HepG2 (cell line): ENCODE measurements around the gene WDR76. TPM values are rescaled to one million over a fixed set of nuclear protein-coding genes. Genes with fewer than 3 reads are reported as not detected.

Experiments used
- BCL3 ChIP-seq: sonication (generic); formaldehyde crosslinking; IDR thresholded peaks from 2 replicates; pipeline ENCODE4 v1.5.1; 2020; ENCODE audit warnings: mild to moderate bottlenecking, missing genetic modification reagents, moderate library complexity
- FOXP4 ChIP-seq: sonication (generic); formaldehyde crosslinking; IDR thresholded peaks from 2 replicates; pipeline ENCODE4 v1.4.0; 2020; ENCODE audit warnings: missing genetic modification reagents
- HNRNPK ChIP-seq: fragments of 200-400 bp; formaldehyde crosslinking; IDR thresholded peaks from 2 replicates; pipeline ENCODE4 v1.6.1; 2018; ENCODE audit warnings: low read length, low read depth, moderate library complexity, mild to moderate bottlenecking; ENCODE audit not compliant: poor library complexity, severe bottlenecking
- HOXA3 ChIP-seq: sonication (generic); formaldehyde crosslinking; IDR thresholded peaks from 2 replicates; pipeline ENCODE4 v1.5.0; 2020; ENCODE audit warnings: missing genetic modification reagents
- IKZF4 ChIP-seq: sonication (generic); formaldehyde crosslinking; IDR thresholded peaks from 2 replicates; pipeline ENCODE4 v1.5.1; 2020; ENCODE audit warnings: borderline replicate concordance, mild to moderate bottlenecking, low read depth, missing genetic modification reagents; ENCODE audit errors: not compliant biosample characterization
- IRF2 ChIP-seq: IDR thresholded peaks from 2 replicates; pipeline ENCODE4 v1.6.1; 2018; ENCODE audit warnings: missing genetic modification reagents, missing compliant biosample characterization
- NFKB2 ChIP-seq: sonication (generic); formaldehyde crosslinking; IDR thresholded peaks from 2 replicates; pipeline ENCODE4 v1.4.0; 2020; ENCODE audit warnings: missing genetic modification reagents, borderline replicate concordance
- RERE ChIP-seq: IDR thresholded peaks from 2 replicates; pipeline ENCODE4 v1.6.1; 2016; ENCODE audit warnings: low read depth, missing genetic modification reagents, missing compliant biosample characterization
- SCMH1 ChIP-seq: sonication (generic); formaldehyde crosslinking; IDR thresholded peaks from 2 replicates; pipeline ENCODE4 v1.9.0; 2021; ENCODE audit warnings: missing genetic modification reagents, mild to moderate bottlenecking, borderline replicate concordance
- THAP7 ChIP-seq: sonication (generic); formaldehyde crosslinking; IDR thresholded peaks from 2 replicates; pipeline ENCODE4 v1.8.1; 2023; ENCODE audit warnings: mild to moderate bottlenecking, missing genetic modification reagents
- XBP1 ChIP-seq: sonication (generic); formaldehyde crosslinking; IDR thresholded peaks from 2 replicates; pipeline ENCODE4 v1.5.0; 2020; ENCODE audit warnings: missing genetic modification reagents
- ZFP82 ChIP-seq: sonication (generic); formaldehyde crosslinking; IDR thresholded peaks from 2 replicates; pipeline ENCODE4 v1.5.1; 2020; ENCODE audit warnings: mild to moderate bottlenecking, missing genetic modification reagents, borderline replicate concordance
- ZNF263 ChIP-seq: sonication (generic); formaldehyde crosslinking; IDR thresholded peaks from 2 replicates; pipeline ENCODE4 v1.4.0; 2020; ENCODE audit warnings: missing genetic modification reagents
- ZNF34 ChIP-seq: sonication (generic); formaldehyde crosslinking; IDR thresholded peaks from 2 replicates; pipeline ENCODE4 v1.4.0; 2020; ENCODE audit warnings: mild to moderate bottlenecking, missing genetic modification reagents, borderline replicate concordance
- ZNF589 ChIP-seq: sonication (generic); formaldehyde crosslinking; conservative IDR thresholded peaks from 2 replicates; pipeline ENCODE4 v1.8.0; 2022; ENCODE audit warnings: mild to moderate bottlenecking, moderate library complexity, missing genetic modification reagents
- ZNF607 ChIP-seq: sonication (generic); formaldehyde crosslinking; IDR thresholded peaks from 2 replicates; pipeline ENCODE4 v1.5.1; 2020; ENCODE audit warnings: missing genetic modification reagents, mild to moderate bottlenecking, borderline replicate concordance
- ZNF691 ChIP-seq: sonication (generic); formaldehyde crosslinking; IDR thresholded peaks from 2 replicates; pipeline ENCODE4 v1.4.0; 2020; ENCODE audit warnings: missing genetic modification reagents, low read depth, mild to moderate bottlenecking, borderline replicate concordance
- polyA plus RNA-seq, 8 experiments: library from polyadenylated mRNA; depleted of rRNA in 3 of 8; stranded (reverse) in 7 of 8; unstranded in 1 of 8; fragments of >200 nt; fragmentation: Illumina TruSeq in 4 of 8; extraction: Trizol in 4 of 8; gene quantifications; 2 replicates each; pipeline versions ENCODE4 v1.2.1 to v1.2.3, GENCODE V29; 2011 to 2016; ENCODE audit warnings: low read depth in 4 of 8, missing spikeins in 1 of 8, mixed read lengths in 1 of 8; ENCODE audit not compliant: insufficient read depth in 1 of 8
- total RNA-seq, 5 experiments: library from RNA; depleted of rRNA; stranded (reverse); fragments of >200 nt; fragmentation: Illumina TruSeq; extraction: Trizol; gene quantifications; 2 replicates each; pipeline ENCODE4 v1.2.3, GENCODE V29; 2016; ENCODE audit warnings: low read depth in 1 of 5

WDR76 gene
- total and polyA plus RNA-seq, 2 of the 13 experiments (the other 11 are each of a cell fraction or from before 2014, with no cell fraction given) = 1.1 to 9.7 TPM

- TF ChIP-seq RERE (CRISPR knock-in tag) (no peak), FOXP4 (CRISPR knock-in tag) (peak; percentile 39; the same call in 1 of the 2 replicates), IKZF4 (CRISPR knock-in tag) (no peak), ZNF607 (peak; percentile 48; the same call in 1 of the 2 replicates), BCL3 (no peak), NFKB2 (peak; percentile 76; the same call in 1 of the 2 replicates), SCMH1 (CRISPR knock-in tag) (no peak), ZNF691 (CRISPR knock-in tag) (peak; percentile 47; the same call in 1 of the 2 replicates), HNRNPK (no peak), HOXA3 (peak; percentile 82), ZFP82 (peak; percentile 55; the same call in 1 of the 2 replicates), IRF2 (CRISPR knock-in tag) (0 out of 2 replicates have a peak, but pooled peaks have one; percentile 7), ZNF263 (CRISPR knock-in tag) (no peak), XBP1 (CRISPR knock-in tag) (no peak), THAP7 (CRISPR knock-in tag) (no peak), ZNF34 (CRISPR knock-in tag) (no peak), ZNF589 (CRISPR knock-in tag) (no peak)
Observed at GRCh38 chr15:43791993-43792760, 34.6 kb upstream of the WDR76 start, which contains the start of gene SERF2 (continued).
